ENCODE measurements around the gene FBXW11. TPM values are rescaled to one million over a fixed set of nuclear protein-coding genes. Genes with fewer than 3 reads are reported as not detected.

Gene FBXW11
- total RNA-seq, 1 donor from 2014 or later = 47.3 TPM

- Mint-ChIP-seq H3K4me1 (ENCODE audit: low read depth) (peaks cover 10% of the 10 kb centered on the region), H3K27ac (no peak overlapping the region), H3K4me3 (ENCODE audit: low read depth) (no peak overlapping the region), H3K27me3 (ENCODE audit: low read depth) (no peaks in the 10 kb centered on the region), H3K36me3 (ENCODE audit: low read depth) (peaks cover 5% of the 10 kb centered on the region), H3K9me3 (no peaks in the 10 kb centered on the region)
- DNase-seq (ENCODE audit: low spot score) = no peak
- intact Hi-C loops (cut with micrococcal nuclease) = no loop called here
These were observed 148.1 kb downstream of the FBXW11 start for GRCh38 chr5:171858303-171858702.

- Mint-ChIP-seq H3K36me3 (ENCODE audit: low read depth) (no peaks in the 10 kb centered on the region), H3K4me1 (ENCODE audit: low read depth) (peaks cover 10% of the 10 kb centered on the region)
- intact Hi-C loops (cut with micrococcal nuclease) = no loop called here
These were observed 149.0 kb downstream of the FBXW11 start for GRCh38 chr5:171857489-171857876.

GRCh38 chr5:171855798-171856763 lies 150.4 kb downstream of the FBXW11 start:
- no peaks in the 10 kb centered on the region for H3K27me3 Mint-ChIP-seq (ENCODE audit: low read depth)
- DNase-seq (ENCODE audit: low spot score) = no peak
- intact Hi-C loops (cut with micrococcal nuclease) = no loop called here
- no peaks in the 10 kb centered on the region for H3K9me3 Mint-ChIP-seq
- H3K4me3 Mint-ChIP-seq (ENCODE audit: low read depth) = no peak overlapping the region
- H3K4me1 Mint-ChIP-seq (ENCODE audit: low read depth) = peaks cover 10% of the 10 kb centered on the region
- no peaks in the 10 kb centered on the region for H3K36me3 Mint-ChIP-seq (ENCODE audit: low read depth)
- no peak overlapping the region for H3K27ac Mint-ChIP-seq

More at GRCh38 chr5:171857489-171857876, 149.0 kb downstream of the FBXW11 start:
- Mint-ChIP-seq H3K27ac (no peak overlapping the region), H3K27me3 (ENCODE audit: low read depth) (no peaks in the 10 kb centered on the region), H3K9me3 (no peaks in the 10 kb centered on the region), H3K4me3 (ENCODE audit: low read depth) (no peak overlapping the region)
- no peak for DNase-seq (ENCODE audit: low spot score)

- DNase-seq (ENCODE audit: low spot score) = no peak
- Mint-ChIP-seq H3K36me3 (ENCODE audit: low read depth) (no peaks in the 10 kb centered on the region), H3K4me1 (ENCODE audit: low read depth) (peaks cover 10% of the 10 kb centered on the region), H3K27me3 (ENCODE audit: low read depth) (no peaks in the 10 kb centered on the region), H3K9me3 (no peaks in the 10 kb centered on the region), H3K4me3 (ENCODE audit: low read depth) (no peak overlapping the region), H3K27ac (no peak overlapping the region)
- intact Hi-C loops (cut with micrococcal nuclease) = no loop called here
These were observed 151.2 kb downstream of the FBXW11 start for GRCh38 chr5:171855265-171855664.

GRCh38 chr5:171852255-171852681 lies 154.2 kb downstream of the FBXW11 start:
- Mint-ChIP-seq H3K9me3 (no peaks in the 10 kb centered on the region), H3K27ac (no peak overlapping the region), H3K4me3 (ENCODE audit: low read depth) (no peak overlapping the region), H3K27me3 (ENCODE audit: low read depth) (no peaks in the 10 kb centered on the region), H3K36me3 (ENCODE audit: low read depth) (no peaks in the 10 kb centered on the region), H3K4me1 (ENCODE audit: low read depth) (peaks cover 10% of the 10 kb centered on the region)
- DNase-seq (ENCODE audit: low spot score) = no peak
- intact Hi-C loops (cut with micrococcal nuclease) = no loop called here

GRCh38 chr5:171851251-171851650 lies 155.2 kb downstream of the FBXW11 start:
- Mint-ChIP-seq H3K4me1 (ENCODE audit: low read depth) (peaks cover 6% of the 10 kb centered on the region), H3K9me3 (no peaks in the 10 kb centered on the region), H3K4me3 (ENCODE audit: low read depth) (no peak overlapping the region), H3K27me3 (ENCODE audit: low read depth) (no peaks in the 10 kb centered on the region), H3K36me3 (ENCODE audit: low read depth) (no peaks in the 10 kb centered on the region), H3K27ac (no peak overlapping the region)
- DNase-seq (ENCODE audit: low spot score) = no peak
- intact Hi-C loops (cut with micrococcal nuclease) = no loop called here

- no peaks in the 10 kb centered on the region for H3K4me1 Mint-ChIP-seq (ENCODE audit: low read depth)
- H3K27ac Mint-ChIP-seq = no peak overlapping the region
- intact Hi-C loops (cut with micrococcal nuclease) = no loop called here
- no peak for DNase-seq (ENCODE audit: low spot score)
- no peaks in the 10 kb centered on the region for H3K27me3 Mint-ChIP-seq (ENCODE audit: low read depth)
- no peaks in the 10 kb centered on the region for H3K36me3 Mint-ChIP-seq (ENCODE audit: low read depth)
- no peak overlapping the region for H3K4me3 Mint-ChIP-seq (ENCODE audit: low read depth)
- H3K9me3 Mint-ChIP-seq = no peaks in the 10 kb centered on the region
These were observed 156.0 kb downstream of the FBXW11 start for GRCh38 chr5:171850324-171850947.

- intact Hi-C loops (cut with micrococcal nuclease) = no loop called here
- H3K27me3 Mint-ChIP-seq (ENCODE audit: low read depth) = no peaks in the 10 kb centered on the region
- H3K27ac Mint-ChIP-seq = no peak overlapping the region
- no peak overlapping the region for H3K4me3 Mint-ChIP-seq (ENCODE audit: low read depth)
- H3K36me3 Mint-ChIP-seq (ENCODE audit: low read depth) = no peaks in the 10 kb centered on the region
- H3K9me3 Mint-ChIP-seq = no peaks in the 10 kb centered on the region
- no peak for DNase-seq (ENCODE audit: low spot score)
- no peaks in the 10 kb centered on the region for H3K4me1 Mint-ChIP-seq (ENCODE audit: low read depth)
These were observed 156.7 kb downstream of the FBXW11 start for GRCh38 chr5:171849585-171850323.

- no peaks in the 10 kb centered on the region for H3K9me3 Mint-ChIP-seq
- H3K4me3 Mint-ChIP-seq (ENCODE audit: low read depth) = no peak overlapping the region
- no peak for DNase-seq (ENCODE audit: low spot score)
- intact Hi-C loops (cut with micrococcal nuclease) = no loop called here
- H3K4me1 Mint-ChIP-seq (ENCODE audit: low read depth) = no peaks in the 10 kb centered on the region
- no peaks in the 10 kb centered on the region for H3K27me3 Mint-ChIP-seq (ENCODE audit: low read depth)
- H3K27ac Mint-ChIP-seq = no peak overlapping the region
- no peaks in the 10 kb centered on the region for H3K36me3 Mint-ChIP-seq (ENCODE audit: low read depth)
These were observed 157.4 kb downstream of the FBXW11 start for GRCh38 chr5:171848911-171849520.

GRCh38 chr5:171848486-171848885 lies 158.0 kb downstream of the FBXW11 start:
- no peaks in the 10 kb centered on the region for H3K36me3 Mint-ChIP-seq (ENCODE audit: low read depth)
- no peak overlapping the region for H3K4me3 Mint-ChIP-seq (ENCODE audit: low read depth)
- no peaks in the 10 kb centered on the region for H3K4me1 Mint-ChIP-seq (ENCODE audit: low read depth)
- intact Hi-C loops (cut with micrococcal nuclease) = no loop called here
- H3K27ac Mint-ChIP-seq = no peak overlapping the region
- no peak for DNase-seq (ENCODE audit: low spot score)
- H3K27me3 Mint-ChIP-seq (ENCODE audit: low read depth) = no peaks in the 10 kb centered on the region
- no peaks in the 10 kb centered on the region for H3K9me3 Mint-ChIP-seq

- H3K4me3 Mint-ChIP-seq (ENCODE audit: low read depth) = no peak overlapping the region
- H3K27ac Mint-ChIP-seq = no peak overlapping the region
- H3K9me3 Mint-ChIP-seq = no peaks in the 10 kb centered on the region
- no peak for DNase-seq (ENCODE audit: low spot score)
- intact Hi-C loops (cut with micrococcal nuclease) = no loop called here
- no peaks in the 10 kb centered on the region for H3K4me1 Mint-ChIP-seq (ENCODE audit: low read depth)
- H3K36me3 Mint-ChIP-seq (ENCODE audit: low read depth) = no peaks in the 10 kb centered on the region
- no peaks in the 10 kb centered on the region for H3K27me3 Mint-ChIP-seq (ENCODE audit: low read depth)
These were observed 158.4 kb downstream of the FBXW11 start for GRCh38 chr5:171848006-171848405.

GRCh38 chr5:171847026-171847425 lies 159.4 kb downstream of the FBXW11 start:
- H3K9me3 Mint-ChIP-seq = no peaks in the 10 kb centered on the region
- H3K27ac Mint-ChIP-seq = no peak overlapping the region
- intact Hi-C loops (cut with micrococcal nuclease) = no loop called here
- H3K36me3 Mint-ChIP-seq (ENCODE audit: low read depth) = no peaks in the 10 kb centered on the region
- no peaks in the 10 kb centered on the region for H3K4me1 Mint-ChIP-seq (ENCODE audit: low read depth)
- no peak overlapping the region for H3K4me3 Mint-ChIP-seq (ENCODE audit: low read depth)
- no peak for DNase-seq (ENCODE audit: low spot score)
- H3K27me3 Mint-ChIP-seq (ENCODE audit: low read depth) = no peaks in the 10 kb centered on the region
